Left colon (tissue), 2 donors: ENCODE data around the gene CCDC50. TPM values are rescaled to one million over a fixed set of nuclear protein-coding genes. Genes with fewer than 3 reads are reported as not detected.

ENCODE experiments used
- ATAC-seq: fragments of 200-7000 bp; cut with Tn5 transposase; one replicate; pipeline ENCODE4 v1.9.1; 2020; ENCODE audit warnings: mild to moderate bottlenecking, moderate library complexity
- DNase-seq, 2 donors: peaks; one replicate each; pipeline ENCODE4 v3.0.0-alpha.2; 2020
- intact Hi-C, 2 donors: fragments of 100-400 bp; cut with DNase I in 1 of 2; cut with micrococcal nuclease in 1 of 2; formaldehyde crosslinking; loops; one replicate each; pipeline versions ENCODE4 v1.11.2 to v1.14.0; 2022; cut with DNase I, micrococcal nuclease
- total RNA-seq, 2 donors: library from RNA; stranded (reverse); fragmentation: NEBNext Ultra II Directional; extraction: Animal tissue kit (Norgen Biotek cat#: 25700); gene quantifications; one replicate each; pipeline ENCODE4 v1.2.1, GENCODE V29; 2021
- donor health status: DM: no; HTN: no; CAD: no.
- donor health status: DM: yes; HTN: yes; CAD: no.

CCDC50 gene
- total RNA-seq, 2 donors from 2014 or later = 46.5 to 53.7 TPM

DNA sequence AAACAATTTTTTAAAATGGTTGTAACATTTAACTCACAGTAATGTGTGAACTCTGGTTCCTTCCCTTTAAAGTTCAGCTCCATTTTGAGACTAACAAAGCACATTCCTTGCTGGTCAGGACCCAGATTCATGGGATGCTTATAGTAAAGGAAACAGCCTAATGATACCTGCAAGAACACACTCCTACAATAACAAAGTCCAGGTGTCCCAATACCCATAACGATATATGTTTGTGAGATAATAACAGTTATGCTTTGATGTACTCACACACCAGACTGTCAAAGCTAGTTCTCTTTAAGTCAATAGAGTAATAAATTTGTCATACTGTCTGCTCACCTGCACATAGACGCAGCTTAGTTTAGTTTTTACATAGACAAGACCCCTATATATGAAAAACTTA lies 15.9 kb upstream of the CCDC50 start:
- intact Hi-C loops = no loop called here
- ATAC-seq (no peak), DNase-seq (no peak)

DNA sequence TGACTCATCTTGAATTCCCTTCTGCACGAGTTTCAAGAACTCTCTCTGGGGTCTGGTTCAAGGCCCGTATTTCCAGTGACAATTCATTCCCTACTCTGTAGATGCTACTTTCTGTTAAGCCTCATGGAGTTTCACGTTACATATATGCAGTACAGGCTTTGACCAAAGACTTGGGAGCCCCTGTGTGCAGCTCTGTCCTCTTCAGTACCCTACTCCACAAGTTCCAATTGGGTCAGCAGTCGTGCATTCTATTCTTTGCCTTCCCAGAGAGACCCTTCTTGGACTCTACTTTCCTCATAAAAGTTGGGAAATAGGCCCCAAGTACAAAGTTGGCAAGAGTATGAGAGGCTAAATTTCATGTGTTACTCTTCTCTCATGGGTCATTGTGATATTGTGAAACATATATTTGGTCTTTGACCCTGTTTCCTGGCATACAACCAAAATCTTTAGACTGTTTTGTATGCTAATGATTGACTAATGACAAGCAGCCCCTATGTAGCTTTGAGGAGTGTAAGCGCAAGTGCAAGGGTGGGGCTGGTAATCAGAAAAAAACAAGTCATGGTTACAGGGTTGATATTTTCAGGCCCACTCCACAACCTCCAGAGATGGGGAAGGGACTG lies 15.0 kb upstream of the CCDC50 start:
- intact Hi-C loops = no loop called here
- DNase-seq (no peak), ATAC-seq (no peak)

GRCh38 chr3:191316876-191317603 lies 12.2 kb upstream of the CCDC50 start:
- intact Hi-C loops = no loop called here
- no peak for ATAC-seq

GRCh38 chr3:191320316-191320715 lies 8.9 kb upstream of the CCDC50 start:
- intact Hi-C loops = no loop called here
- DNase-seq (no peak), ATAC-seq (no peak)

More at GRCh38 chr3:191316876-191317603, 12.2 kb upstream of the CCDC50 start:
- no peak for DNase-seq

DNA sequence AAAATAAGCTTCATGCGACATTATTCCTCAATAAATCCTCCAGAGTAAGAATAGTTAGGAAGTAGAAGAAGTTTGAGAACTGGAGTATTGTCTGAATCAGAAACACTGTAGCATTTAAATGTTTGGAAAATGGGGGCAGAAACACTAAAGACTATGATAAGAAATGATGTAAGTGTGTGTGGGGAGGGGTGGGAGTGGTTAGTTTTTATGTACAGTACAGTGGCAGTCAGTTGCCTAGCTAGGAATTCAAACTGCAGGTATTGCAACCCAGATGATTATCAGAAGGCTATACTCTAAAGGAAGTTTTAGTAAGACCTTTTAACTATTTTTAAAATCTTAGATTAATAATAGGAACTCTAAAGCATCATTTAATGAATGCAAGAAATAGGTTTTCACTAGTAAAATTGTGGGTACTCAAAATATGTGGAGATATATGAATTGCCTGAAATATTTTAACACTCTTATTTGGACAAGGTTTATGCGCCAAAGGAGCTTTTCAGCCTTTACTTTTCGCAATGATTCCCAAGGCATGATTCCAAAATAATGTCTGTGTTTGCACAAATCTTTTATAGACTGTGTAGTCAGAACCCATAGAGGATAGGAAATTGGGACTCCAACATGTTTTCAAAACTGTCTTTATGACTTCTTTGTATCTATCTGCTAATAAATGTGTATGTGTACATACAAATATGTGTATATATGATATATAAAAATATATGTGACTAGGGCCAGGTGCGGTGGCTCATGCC lies 8.0 kb upstream of the CCDC50 start:
- no peak for ATAC-seq
- intact Hi-C loops = no loop called here
- DNase-seq = no peak

DNA sequence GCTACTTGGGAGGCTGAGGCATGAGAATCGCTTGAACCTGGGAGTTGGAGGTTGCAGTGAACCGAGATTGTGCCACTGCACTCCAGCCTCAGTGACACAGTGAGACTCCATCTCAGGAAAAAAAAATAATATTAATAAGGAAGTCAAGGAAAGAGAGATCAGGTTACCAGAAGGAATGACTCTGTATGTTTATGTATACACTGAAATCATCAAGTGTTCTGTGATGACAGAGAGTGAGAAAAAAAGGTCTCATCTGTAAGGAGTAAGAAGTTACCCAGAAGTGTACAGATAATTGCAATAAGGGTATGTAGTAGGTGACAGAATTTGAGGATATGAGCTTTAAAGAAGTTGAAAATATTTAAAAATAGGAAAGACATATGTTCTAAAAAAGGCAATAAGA lies 4.3 kb upstream of the CCDC50 start:
- no peak for ATAC-seq
- DNase-seq = no peak
- intact Hi-C loops = no loop called here

DNA sequence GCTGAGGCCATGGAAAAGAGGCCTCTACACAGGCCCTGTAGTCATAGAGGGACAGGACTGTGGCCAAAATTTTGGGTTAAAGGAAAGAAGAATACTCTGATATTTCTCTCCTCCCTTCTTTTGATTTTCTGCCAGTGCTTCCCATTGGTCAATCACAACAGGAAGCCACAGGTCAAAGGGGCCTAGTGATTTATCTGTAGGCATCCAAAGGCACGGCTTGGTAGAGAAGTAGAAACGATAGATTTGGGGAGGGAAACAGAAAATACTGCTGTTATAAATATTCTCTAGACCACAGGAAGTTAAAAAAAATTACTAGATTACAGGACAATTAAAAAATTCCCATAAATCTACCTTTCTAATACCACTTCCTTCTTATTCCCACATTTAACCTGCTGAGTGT lies 1.7 kb upstream of the CCDC50 start:
- DNase-seq (no peak), ATAC-seq (no peak)
- intact Hi-C loops = no loop called here

- intact Hi-C loops = no loop called here
- ATAC-seq = no peak
These were observed 722 bp upstream of the CCDC50 start for GRCh38 chr3:191328383-191328961.

GRCh38 chr3:191329654-191330529 lies 698 bp downstream of the CCDC50 start, which contains the start of gene UTS2B:
Gene UTS2B, minus strand, starts transcription at chr3:191330526. Its CDS starts 48,337 bp downstream, at chr3:191282189.
- ATAC-seq (peak; percentile 80), DNase-seq (peak; percentile 46 to 72)
- intact Hi-C loops = no loop called here

More at GRCh38 chr3:191328383-191328961, 722 bp upstream of the CCDC50 start:
- no peak for DNase-seq

DNA sequence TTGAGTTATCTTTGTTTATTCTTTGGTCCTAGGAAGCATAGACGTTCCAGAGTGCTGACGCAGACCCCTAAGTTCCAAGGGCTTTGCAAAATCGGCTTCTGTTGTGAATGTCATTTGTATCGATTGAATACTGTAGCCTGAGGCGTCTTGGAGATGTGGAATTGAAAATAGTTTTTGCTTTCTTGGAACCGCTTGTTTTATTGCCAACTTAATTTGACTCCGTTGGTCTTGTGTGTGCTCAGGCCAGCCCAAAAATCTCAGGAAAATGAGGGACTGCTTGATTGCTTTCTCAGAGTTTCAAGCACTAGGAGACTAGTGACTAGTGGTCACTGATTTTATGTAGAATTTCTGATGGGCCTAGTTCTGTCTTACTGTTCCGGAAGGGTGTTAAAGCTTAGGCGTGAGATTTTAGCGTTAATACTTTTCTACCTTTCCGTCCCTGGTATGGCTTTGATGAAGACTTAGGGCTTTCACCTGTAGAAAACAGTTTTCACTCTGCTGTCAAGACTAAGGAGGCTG lies 1.4 kb downstream of the CCDC50 start:
- DNase-seq (no peak), ATAC-seq (no peak)
- intact Hi-C loops = no loop called here

- no peak for ATAC-seq
- intact Hi-C loops = no loop called here
These were observed 2.2 kb downstream of the CCDC50 start for GRCh38 chr3:191331388-191331787.

DNA sequence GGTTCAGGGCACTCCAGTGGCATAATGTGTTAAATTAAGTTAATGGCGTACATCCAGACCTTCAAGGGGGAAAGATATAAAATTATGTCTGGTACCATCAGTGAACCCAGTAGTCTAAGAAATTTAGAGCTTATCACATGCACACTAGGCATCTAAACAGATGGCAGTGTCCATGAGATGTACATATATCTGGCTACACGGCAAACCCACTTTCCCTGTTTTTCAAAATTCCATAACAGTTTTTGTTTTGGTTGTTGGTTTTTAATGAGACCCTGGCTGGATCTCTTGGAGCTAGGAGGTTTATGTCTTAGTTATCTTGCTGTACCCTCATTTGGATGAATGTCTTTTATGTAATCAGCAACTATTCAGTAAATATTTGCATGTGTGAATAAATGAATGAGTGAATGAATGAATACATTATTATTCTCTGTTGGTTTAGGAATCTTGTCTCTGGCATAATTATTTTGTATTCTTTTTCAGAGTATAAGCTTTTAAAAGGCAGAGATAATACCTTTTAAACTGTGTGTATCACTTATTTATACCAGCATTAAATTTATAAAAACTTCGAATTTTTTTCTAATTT lies 4.2 kb downstream of the CCDC50 start:
- intact Hi-C loops = no loop called here
- DNase-seq = no peak
- no peak for ATAC-seq

More at GRCh38 chr3:191331388-191331787, 2.2 kb downstream of the CCDC50 start:
- DNase-seq = no peak

- intact Hi-C loops = no loop called here
These were observed 5.2 kb downstream of the CCDC50 start for GRCh38 chr3:191334346-191334893.

GRCh38 chr3:191336833-191337232 lies 7.6 kb downstream of the CCDC50 start:
- ATAC-seq = no peak
- intact Hi-C loops = no loop called here
- no peak for DNase-seq

More at GRCh38 chr3:191334346-191334893, 5.2 kb downstream of the CCDC50 start:
- DNase-seq (no peak), ATAC-seq (no peak)

- DNase-seq (no peak), ATAC-seq (no peak)
- intact Hi-C loops = no loop called here
These were observed 8.9 kb downstream of the CCDC50 start for GRCh38 chr3:191338177-191338488.

GRCh38 chr3:191339316-191339917 lies 10.2 kb downstream of the CCDC50 start:
- DNase-seq = no peak
- ATAC-seq = no peak
- intact Hi-C loops = no loop called here

- no peak for DNase-seq
- ATAC-seq = no peak
- intact Hi-C loops = no loop called here
These were observed 11.2 kb downstream of the CCDC50 start for GRCh38 chr3:191340351-191340750.
